Spleen (tissue), 11 donors: ENCODE results near the gene RABL2A. TPM values are rescaled to one million over a fixed set of nuclear protein-coding genes. Genes with fewer than 3 reads are reported as not detected.

Experiments used
- DNase-seq: peaks from one replicate; pipeline ENCODE4 v3.0.0-alpha.2; 2020
- H3K27ac ChIP-seq, 8 donors: fragments of 200-600 bp; sonication (generic) in 7 of 8; 1 replicate in 4 of 8; 2 replicates in 4 of 8; pipeline versions ENCODE4 v1.5.0 to v1.8.0; 2016 to 2021; ENCODE audit warnings: inconsistent platforms in 4 of 8, mild to moderate bottlenecking in 4 of 8, moderate library complexity in 1 of 8
- H3K27me3 ChIP-seq, 7 donors: fragments of 200-600 bp; sonication (generic) in 6 of 7; replicated peaks in 1 of 7; 1 replicate in 4 of 7; 2 replicates in 3 of 7; pipeline versions ENCODE4 v1.5.0 to v1.8.0; 2016 to 2021; ENCODE audit warnings: inconsistent platforms in 3 of 7, mild to moderate bottlenecking in 1 of 7
- H3K36me3 ChIP-seq, 6 donors: fragments of 200-600 bp; sonication (generic) in 5 of 6; 1 replicate in 4 of 6; 2 replicates in 2 of 6; pipeline versions ENCODE4 v1.5.0 to v1.8.0; 2016 to 2021; ENCODE audit warnings: inconsistent platforms in 2 of 6
- H3K4me1 ChIP-seq, 6 donors: fragments of 200-600 bp; sonication (generic) in 5 of 6; 1 replicate in 3 of 6; 2 replicates in 3 of 6; pipeline versions ENCODE4 v1.5.0 to v1.8.0; 2016 to 2021; ENCODE audit warnings: inconsistent platforms in 3 of 6
- H3K4me3 ChIP-seq, 8 donors: fragments of 200-600 bp; sonication (generic) in 7 of 8; 1 replicate in 4 of 8; 2 replicates in 4 of 8; pipeline versions ENCODE4 v1.5.0 to v1.8.0; 2016 to 2021; ENCODE audit warnings: inconsistent platforms in 4 of 8, mild to moderate bottlenecking in 4 of 8, moderate library complexity in 2 of 8
- H3K9me3 ChIP-seq, 8 donors: fragments of 200-600 bp; sonication (generic) in 7 of 8; 1 replicate in 4 of 8; 2 replicates in 4 of 8; pipeline versions ENCODE4 v1.5.0 to v1.8.0; 2016 to 2021; ENCODE audit warnings: inconsistent platforms in 4 of 8
- POLR2A ChIP-seq, 3 donors: fragments of 450-650 bp; IDR thresholded peaks; one replicate each; pipeline ENCODE4 v1.5.1; 2017; ENCODE audit warnings: antibody characterized with exemption in 3 of 3, mild to moderate bottlenecking in 1 of 3
- POLR2AphosphoS5 ChIP-seq, 3 donors: sonication (generic); formaldehyde crosslinking; IDR thresholded peaks; one replicate each; pipeline ENCODE4 v1.5.1; 2017; ENCODE audit warnings: antibody characterized with exemption in 3 of 3
- WGBS, 5 donors: extraction: QIAGEN DNeasy Blood & Tissue Kit in 3 of 5; methylation state at CpG; one replicate each; pipeline versions ENCODE4 v1.1.5 to v1.1.7; 2013 to 2018; 5-methylcytosine and 5-hydroxymethylcytosine counted together
- intact Hi-C: fragments of 100-400 bp; cut with DNase I; formaldehyde crosslinking; loops from one replicate; pipeline ENCODE4 v1.15.0; 2023; ENCODE audit warnings: low total_unique reads
- polyA plus RNA-seq, 3 donors: library from polyadenylated mRNA; stranded (reverse); fragments of 200-250 nt; gene quantifications; one replicate each; pipeline ENCODE4 v1.2.1, GENCODE V29; 2013
- total RNA-seq, 7 donors: library from RNA; depleted of rRNA in 3 of 7; stranded (reverse); fragments of >200 nt in 3 of 7; fragmentation: NEBNext Ultra II Directional in 4 of 7; extraction: Animal tissue kit (Norgen Biotek cat#: 25700) in 4 of 7; gene quantifications; one replicate each; pipeline versions ENCODE4 v1.1.0 to v1.2.1, GENCODE V29; 2016 to 2021
- TF ChIP-seq, protein P1 (sequence below), 11 experiments: fragments of 200-600 bp in 7 of 11; fragments of 450-650 bp in 4 of 11; sonication (generic) in 4 of 11; IDR thresholded peaks in 8 of 11; conservative IDR thresholded peaks in 3 of 11; 1 replicate in 7 of 11; 2 replicates in 4 of 11; pipeline versions ENCODE4 v1.4.0 to v1.8.0; 2016 to 2021; ENCODE audit warnings: antibody characterized with exemption in 11 of 11, inconsistent platforms in 4 of 11, mild to moderate bottlenecking in 1 of 11
- donor health status: healthy with polysubstance abuse.
- donor health status: DM: no; HTN: no; CAD: no; lungs with moderate emphysema.
- donor health status: DM: no; HTN: no; CAD: no.
- donor health status: Bipolar disorder and iron deficiency.
- donor health status: healthy.
- donor health status: DM: no; HTN: no; CAD: no.
- donor health status: DM: yes; HTN: yes; CAD: no.

RABL2A gene
- total and polyA plus RNA-seq, 10 donors, result 10.5 to 29.5 (median 15.5) TPM

DNA sequence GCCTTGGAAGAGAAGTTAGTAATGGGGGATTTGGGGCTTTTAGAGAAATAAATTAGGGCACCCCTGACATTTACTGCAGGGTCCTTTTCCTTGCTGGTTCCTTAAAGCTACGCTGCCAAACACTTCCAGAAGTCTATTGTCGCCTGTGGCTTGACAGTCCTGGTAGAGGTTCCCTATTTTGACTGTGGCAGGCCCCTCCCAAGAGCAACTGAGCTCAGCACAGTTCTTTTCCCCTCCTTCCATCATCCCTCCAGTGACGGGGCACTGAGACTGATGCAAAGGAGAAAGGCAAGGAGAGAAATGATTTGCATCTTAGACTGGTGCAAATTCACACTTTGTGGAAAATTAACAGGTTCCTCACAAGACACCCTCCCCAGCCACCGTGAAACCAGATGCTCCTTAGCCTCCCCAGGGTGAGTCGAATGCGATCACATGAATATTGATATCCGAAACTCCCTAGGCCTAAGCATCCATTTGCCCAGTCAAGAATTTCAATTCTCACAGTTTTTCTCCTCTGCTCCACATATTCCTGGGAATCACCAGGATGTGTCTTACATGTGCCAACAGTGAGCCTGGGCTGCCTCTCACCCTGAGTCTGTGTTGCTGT is 45.4 kb downstream of the RABL2A start:
- Histone ChIP-seq H3K4me3 (no peak overlapping the region), H3K4me1 (no peaks in the 10 kb centered on the region), H3K36me3 (no peaks in the 10 kb centered on the region), H3K9me3 (no peaks in the 10 kb centered on the region), H3K27me3 (no peaks in the 10 kb centered on the region), H3K27ac (no peak overlapping the region)
- TF ChIP-seq, protein P1, sequence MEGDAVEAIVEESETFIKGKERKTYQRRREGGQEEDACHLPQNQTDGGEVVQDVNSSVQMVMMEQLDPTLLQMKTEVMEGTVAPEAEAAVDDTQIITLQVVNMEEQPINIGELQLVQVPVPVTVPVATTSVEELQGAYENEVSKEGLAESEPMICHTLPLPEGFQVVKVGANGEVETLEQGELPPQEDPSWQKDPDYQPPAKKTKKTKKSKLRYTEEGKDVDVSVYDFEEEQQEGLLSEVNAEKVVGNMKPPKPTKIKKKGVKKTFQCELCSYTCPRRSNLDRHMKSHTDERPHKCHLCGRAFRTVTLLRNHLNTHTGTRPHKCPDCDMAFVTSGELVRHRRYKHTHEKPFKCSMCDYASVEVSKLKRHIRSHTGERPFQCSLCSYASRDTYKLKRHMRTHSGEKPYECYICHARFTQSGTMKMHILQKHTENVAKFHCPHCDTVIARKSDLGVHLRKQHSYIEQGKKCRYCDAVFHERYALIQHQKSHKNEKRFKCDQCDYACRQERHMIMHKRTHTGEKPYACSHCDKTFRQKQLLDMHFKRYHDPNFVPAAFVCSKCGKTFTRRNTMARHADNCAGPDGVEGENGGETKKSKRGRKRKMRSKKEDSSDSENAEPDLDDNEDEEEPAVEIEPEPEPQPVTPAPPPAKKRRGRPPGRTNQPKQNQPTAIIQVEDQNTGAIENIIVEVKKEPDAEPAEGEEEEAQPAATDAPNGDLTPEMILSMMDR (IDR thresholded peaks at IDR 0.05 in 8 of 11, conservative IDR thresholded peaks at IDR 0.05 in 3 of 11), result no peak
- TF ChIP-seq POLR2AphosphoS5 (IDR thresholded peaks at IDR 0.05), result no peak
- TF ChIP-seq POLR2A (IDR thresholded peaks at IDR 0.05), result no peak
- DNase-seq, result no peak
- intact Hi-C loops, result no loop called here
- WGBS, 5 donors, result 69 to 82% (median 76%) methylated on average over 7 of the region's 7 CpGs

DNA sequence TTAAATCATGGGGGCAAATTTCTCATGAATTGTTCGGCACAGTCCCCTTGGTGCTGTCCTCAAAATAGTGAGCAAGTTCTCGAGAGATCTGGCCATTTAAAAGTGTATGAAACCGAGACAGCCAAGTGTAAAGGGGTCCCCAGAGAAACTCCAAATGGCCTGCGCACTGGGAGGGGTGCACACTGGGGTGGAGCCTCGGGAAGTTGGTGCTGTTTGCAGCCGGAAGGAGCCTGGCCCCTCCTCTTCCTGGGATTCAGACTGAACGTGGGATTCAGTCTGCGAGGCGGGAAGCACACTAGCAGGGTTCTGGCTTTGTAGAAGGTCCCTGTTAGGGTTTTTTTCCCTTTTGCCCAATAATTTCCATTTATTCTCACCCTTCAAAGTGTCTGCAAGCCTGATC is 48.8 kb downstream of the RABL2A start:
- WGBS, 5 donors, result 67 to 84% (median 70%) methylated on average over 9 of the region's 9 CpGs
- H3K4me3 ChIP-seq, result no peak overlapping the region
- no peaks in the 10 kb centered on the region for H3K4me1 ChIP-seq
- no peaks in the 10 kb centered on the region for H3K36me3 ChIP-seq
- no peaks in the 10 kb centered on the region for H3K9me3 ChIP-seq
- intact Hi-C loops, result no loop called here
- H3K27ac ChIP-seq, result peak overlapping the region in 1 of 8 donors; percentile 7
- H3K27me3 ChIP-seq, result no peaks in the 10 kb centered on the region
- TF ChIP-seq POLR2A (IDR thresholded peaks at IDR 0.05) (no peak), POLR2AphosphoS5 (IDR thresholded peaks at IDR 0.05) (no peak)
- TF ChIP-seq, protein P1 (IDR thresholded peaks at IDR 0.05 in 8 of 11, conservative IDR thresholded peaks at IDR 0.05 in 3 of 11), result no peak
- no peak for DNase-seq

DNA sequence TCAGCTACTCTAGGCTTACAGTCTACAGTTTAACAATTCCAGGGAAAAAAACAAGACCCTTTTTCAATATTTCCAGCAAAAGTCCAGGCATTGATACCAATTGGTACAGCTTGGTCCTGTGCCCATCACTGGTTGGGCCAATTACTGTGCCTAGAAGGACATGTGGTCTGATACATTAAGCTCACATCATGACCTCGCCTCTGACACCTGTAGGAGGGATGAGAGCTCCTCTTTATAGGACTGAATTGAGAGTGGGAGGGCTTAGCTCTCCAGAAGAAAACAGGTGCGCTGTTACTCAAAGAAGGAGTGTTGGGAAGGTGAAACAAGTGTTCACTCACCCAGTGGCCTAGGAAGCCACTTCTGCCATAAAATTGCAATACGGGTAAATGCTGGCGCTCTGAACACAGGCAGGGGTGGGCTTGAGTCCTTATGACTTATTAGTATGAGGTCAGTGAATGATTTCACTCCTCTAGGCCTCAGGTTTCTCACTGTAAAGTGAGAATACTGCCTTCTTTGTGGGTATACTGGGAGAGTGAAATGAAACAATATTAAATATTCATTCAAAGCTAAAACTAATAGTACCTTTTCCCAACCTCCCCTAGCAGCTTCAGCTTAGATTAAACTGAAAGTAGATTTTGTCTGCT is 49.7 kb downstream of the RABL2A start:
- no peaks in the 10 kb centered on the region for H3K9me3 ChIP-seq
- H3K4me1 ChIP-seq, result no peaks in the 10 kb centered on the region
- TF ChIP-seq, protein P1 (IDR thresholded peaks at IDR 0.05 in 8 of 11, conservative IDR thresholded peaks at IDR 0.05 in 3 of 11), result no peak
- TF ChIP-seq POLR2AphosphoS5 (IDR thresholded peaks at IDR 0.05), result no peak
- TF ChIP-seq POLR2A (IDR thresholded peaks at IDR 0.05), result no peak
- 93 to 98% (median 95%) methylated on average over 4 of the region's 4 CpGs for WGBS, 5 donors
- H3K36me3 ChIP-seq, result no peaks in the 10 kb centered on the region
- intact Hi-C loops, result no loop called here
- DNase-seq, result no peak
- H3K27me3 ChIP-seq, result no peaks in the 10 kb centered on the region
- no peak overlapping the region for H3K4me3 ChIP-seq
- H3K27ac ChIP-seq, result no peak overlapping the region

DNA sequence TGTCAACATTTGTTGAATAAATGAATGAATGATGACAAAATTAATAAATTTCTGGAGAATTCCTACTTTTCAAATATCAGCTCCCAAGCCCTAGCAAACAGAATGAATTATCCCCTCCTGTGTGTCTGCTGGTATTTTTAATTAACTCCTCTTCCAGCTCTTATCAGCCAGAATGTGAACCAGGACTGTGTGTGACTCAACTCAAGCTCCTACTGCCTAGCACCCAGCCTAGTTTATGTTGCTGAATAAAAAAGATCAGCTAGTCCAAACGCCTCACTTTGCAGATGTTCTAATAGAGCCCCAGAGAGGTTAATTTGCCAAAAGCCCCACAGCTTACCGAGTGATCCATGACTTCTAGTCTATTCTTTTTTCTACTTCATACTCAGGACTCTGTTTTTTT is 50.3 kb downstream of the RABL2A start:
- no peaks in the 10 kb centered on the region for H3K4me1 ChIP-seq
- 87 to 98% (median 89%) methylated on average over 2 of the region's 2 CpGs for WGBS, 5 donors
- no peaks in the 10 kb centered on the region for H3K27me3 ChIP-seq
- no peaks in the 10 kb centered on the region for H3K36me3 ChIP-seq
- intact Hi-C loops, result no loop called here
- H3K9me3 ChIP-seq, result no peaks in the 10 kb centered on the region
- DNase-seq, result no peak
- no peak overlapping the region for H3K27ac ChIP-seq
- TF ChIP-seq POLR2A (IDR thresholded peaks at IDR 0.05) (no peak), POLR2AphosphoS5 (IDR thresholded peaks at IDR 0.05) (no peak)
- TF ChIP-seq, protein P1 (IDR thresholded peaks at IDR 0.05 in 8 of 11, conservative IDR thresholded peaks at IDR 0.05 in 3 of 11), result no peak
- H3K4me3 ChIP-seq, result no peak overlapping the region
